Measurements from ENCODE around the gene FANCC.
A peak's percentile ranks its signal among the peaks of the same experiment; 100 is the strongest.

DNA sequence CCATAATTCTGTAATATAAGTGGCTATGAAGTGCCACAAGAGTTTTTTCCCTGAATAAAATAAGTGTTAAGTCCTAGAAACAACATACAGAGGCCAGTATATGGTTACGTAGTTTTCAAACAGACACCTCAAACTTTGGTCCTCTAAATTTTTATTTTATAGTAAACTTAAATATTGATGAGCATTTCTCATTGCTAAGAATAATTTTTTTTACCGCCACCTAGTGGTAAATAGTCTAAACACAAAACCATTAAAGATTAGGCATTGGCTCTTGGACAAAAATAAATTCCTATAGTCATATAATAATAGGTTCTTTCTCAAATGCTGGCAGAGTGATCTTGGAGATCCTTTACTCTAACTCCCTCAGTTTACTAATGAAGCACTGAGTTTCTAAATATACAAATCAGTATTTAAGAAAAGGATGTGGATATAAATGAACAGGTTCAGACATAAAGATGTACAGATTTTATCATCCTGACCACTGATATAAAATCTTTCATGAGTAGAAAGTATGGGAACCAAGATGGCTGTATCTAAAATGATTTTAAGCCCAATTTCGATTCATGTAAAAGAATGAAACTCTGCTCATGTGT is 136.2 kb downstream of the FANCC start:
- TF ChIP-seq POLR2A (IDR thresholded peaks at IDR 0.05), result no peak
- TF ChIP-seq, protein P1, sequence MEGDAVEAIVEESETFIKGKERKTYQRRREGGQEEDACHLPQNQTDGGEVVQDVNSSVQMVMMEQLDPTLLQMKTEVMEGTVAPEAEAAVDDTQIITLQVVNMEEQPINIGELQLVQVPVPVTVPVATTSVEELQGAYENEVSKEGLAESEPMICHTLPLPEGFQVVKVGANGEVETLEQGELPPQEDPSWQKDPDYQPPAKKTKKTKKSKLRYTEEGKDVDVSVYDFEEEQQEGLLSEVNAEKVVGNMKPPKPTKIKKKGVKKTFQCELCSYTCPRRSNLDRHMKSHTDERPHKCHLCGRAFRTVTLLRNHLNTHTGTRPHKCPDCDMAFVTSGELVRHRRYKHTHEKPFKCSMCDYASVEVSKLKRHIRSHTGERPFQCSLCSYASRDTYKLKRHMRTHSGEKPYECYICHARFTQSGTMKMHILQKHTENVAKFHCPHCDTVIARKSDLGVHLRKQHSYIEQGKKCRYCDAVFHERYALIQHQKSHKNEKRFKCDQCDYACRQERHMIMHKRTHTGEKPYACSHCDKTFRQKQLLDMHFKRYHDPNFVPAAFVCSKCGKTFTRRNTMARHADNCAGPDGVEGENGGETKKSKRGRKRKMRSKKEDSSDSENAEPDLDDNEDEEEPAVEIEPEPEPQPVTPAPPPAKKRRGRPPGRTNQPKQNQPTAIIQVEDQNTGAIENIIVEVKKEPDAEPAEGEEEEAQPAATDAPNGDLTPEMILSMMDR (IDR thresholded peaks at IDR 0.05), result peak in 3 of 4 experiments; percentile 19 to 37 (median 27)
